Ecto neural progenitor cell (in vitro differentiated cells): ENCODE data around the gene LBX2.
A peak's percentile ranks its signal among the peaks of the same experiment; 100 is the strongest.

Experiments
- DNase-seq: peaks from one replicate; pipeline ENCODE4 v3.0.0-alpha.2; 2018; ENCODE audit warnings: low spot score

Gene LBX2, protein sequence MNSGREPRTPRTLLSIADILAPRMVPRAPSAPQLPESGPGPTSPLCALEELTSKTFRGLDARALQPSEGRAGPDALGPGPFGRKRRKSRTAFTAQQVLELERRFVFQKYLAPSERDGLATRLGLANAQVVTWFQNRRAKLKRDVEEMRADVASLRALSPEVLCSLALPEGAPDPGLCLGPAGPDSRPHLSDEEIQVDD

GRCh38 chr2:74499267-74499939 is at the start of gene LBX2:
Gene LBX2 (minus strand): TSS chr2:74499603. CDS start chr2:74499537, 66 bp downstream.
- DNase-seq: peak; percentile 60

GRCh38 chr2:74548285-74548899 is 49.0 kb upstream of the LBX2 start:
- DNase-seq: peak; percentile 42

DNA sequence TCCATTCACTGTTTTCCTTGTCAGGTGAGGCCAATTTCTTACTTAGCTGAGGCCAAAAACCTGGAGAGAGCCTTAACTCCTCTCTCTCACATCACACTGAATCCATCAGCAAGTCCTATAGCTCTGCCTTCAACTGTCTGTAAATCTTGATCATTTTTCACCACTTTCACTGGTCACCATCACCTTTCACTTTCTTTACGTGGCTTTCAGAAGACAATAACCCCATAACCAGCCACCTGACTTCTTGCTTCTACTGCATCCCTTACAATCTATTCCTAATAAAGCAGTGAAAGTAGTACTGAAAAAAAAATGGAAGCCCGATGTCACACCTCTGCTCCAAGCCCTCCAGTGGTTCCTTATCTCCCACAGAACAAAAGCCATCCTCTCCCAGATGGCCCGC is 46.6 kb upstream of the LBX2 start:
- no peak for DNase-seq

DNA sequence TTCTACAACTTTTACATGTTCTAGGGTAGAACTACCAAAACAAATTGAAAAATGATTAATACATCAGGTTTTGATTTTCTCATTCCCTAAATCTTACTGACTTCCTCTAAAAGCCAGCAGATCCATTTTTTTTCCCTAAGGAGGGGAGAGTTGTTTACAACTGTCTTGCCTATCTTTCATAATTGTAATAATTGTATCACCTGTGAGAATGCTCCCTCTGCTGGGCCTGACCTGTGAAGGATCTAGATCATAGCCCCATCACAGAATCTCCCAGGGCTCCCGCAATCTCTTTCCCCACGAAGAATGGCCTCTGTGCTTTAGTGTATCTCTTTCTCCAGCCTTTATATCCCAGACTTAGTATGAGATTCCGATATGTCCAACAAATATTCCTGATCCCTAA is 45.2 kb upstream of the LBX2 start:
- no peak for DNase-seq

DNA sequence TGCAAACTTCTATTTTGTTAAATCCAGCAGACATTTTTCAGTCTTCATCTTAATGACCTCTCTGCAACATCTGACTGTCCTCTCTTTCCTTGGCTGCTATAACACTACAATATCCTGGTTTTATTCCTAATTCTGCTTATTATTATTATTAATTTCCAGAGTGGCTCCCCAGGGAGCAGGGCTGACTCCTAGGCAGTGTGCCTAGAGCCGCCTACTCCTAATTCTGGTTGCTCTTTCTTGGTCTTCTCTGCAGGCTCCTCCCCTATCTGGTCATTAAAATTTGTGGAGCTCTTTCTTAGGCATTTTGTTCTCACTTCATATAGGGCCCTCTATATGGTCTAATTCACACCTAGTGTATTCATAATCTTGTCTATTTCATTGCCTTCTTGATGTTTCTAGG is 43.6 kb upstream of the LBX2 start:
- DNase-seq: no peak

- DNase-seq: no peak
These were observed 40.9 kb upstream of the LBX2 start for GRCh38 chr2:74540291-74540690.

DNA sequence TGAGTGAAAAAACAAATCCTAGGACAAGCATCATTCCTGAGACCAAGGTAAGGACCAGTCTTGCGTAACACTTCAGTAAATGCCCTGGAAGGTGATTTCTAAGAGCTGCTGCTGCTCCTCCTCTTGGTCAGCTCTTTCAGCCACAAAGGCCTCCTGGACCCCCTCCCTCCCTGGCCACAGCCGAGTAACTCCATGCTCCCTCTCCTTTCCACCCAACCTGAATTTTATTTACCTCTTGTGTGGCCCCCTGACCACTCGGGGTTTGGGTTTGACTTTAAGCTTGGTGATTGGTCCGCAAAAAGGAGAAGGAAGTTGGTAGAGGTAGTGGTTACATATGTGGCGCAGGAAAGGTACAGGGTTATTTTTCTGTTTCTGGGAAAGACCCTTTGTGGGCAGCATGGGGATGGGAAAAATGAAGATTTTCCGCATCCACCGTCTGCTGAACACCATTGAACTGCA is 39.5 kb upstream of the LBX2 start:
- no peak for DNase-seq

DNA sequence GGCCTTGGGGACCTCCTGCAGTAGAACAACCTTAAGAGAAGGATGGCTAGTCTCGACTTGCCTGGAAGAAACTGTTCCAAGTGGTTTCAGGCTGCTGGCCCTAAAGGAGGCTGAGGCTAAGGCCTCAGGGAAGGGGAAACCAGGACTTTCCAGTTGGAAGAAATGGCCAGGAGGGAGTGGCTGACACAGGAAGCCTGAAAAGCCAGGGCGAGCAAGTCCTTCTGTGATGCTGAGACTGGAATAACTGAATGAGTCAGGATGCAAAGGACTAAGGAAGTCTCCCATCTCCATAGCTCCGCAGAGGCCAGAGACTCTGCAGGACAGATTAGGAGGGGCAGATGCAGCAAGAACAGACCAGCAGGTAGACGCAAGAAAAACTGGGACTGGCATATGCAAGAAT is 37.7 kb upstream of the LBX2 start:
- DNase-seq: no peak

GRCh38 chr2:74536166-74536950 is 37.0 kb upstream of the LBX2 start:
- DNase-seq: no peak

DNA sequence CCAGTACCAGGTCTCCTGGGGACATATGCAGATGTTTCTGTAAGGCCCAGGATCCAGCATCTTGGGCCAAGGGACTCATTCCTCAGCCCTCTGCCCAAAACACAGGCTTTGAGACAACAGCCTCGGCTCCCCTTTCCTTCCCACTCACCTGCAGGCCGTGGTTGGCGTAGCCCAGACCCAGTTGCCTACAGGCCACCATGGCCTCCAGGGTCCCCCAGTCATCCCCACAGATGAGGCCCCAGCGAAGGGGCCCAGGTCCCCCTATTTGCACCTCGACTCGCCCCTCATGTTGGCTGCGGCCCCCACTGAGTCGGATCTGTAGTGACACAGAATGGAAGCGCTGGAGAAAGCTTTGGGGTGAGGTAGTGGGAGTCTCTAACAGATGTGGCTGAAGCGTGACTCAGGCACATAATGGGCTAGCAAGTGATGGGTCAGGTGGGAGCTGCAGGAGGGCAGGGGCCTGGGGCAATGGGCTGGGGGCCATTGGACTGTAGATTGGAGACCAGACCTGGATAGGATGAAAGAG is 36.1 kb upstream of the LBX2 start:
- no peak for DNase-seq

GRCh38 chr2:74534411-74534810 is 35.0 kb upstream of the LBX2 start:
- no peak for DNase-seq

- DNase-seq: no peak
These were observed 34.1 kb upstream of the LBX2 start for GRCh38 chr2:74533464-74533863.

DNA sequence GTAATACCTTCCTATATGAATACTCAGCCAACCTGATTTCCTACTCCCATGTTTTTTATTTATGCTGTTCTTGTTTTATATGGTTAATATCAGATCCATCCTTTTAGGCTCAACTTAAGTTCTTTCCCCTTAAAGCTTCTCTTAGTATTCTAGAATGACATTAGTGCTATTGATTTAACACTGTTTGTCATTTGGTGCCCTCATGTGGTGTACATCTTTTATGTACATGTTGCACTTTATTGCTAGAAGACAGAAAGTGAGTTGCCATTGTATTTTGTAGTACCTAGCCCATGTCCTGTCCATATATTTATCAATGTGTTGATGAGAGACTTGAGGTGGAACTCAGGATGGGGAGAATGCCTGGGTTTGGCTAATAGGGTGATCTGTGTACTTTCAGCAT is 32.8 kb upstream of the LBX2 start:
- no peak for DNase-seq

DNA sequence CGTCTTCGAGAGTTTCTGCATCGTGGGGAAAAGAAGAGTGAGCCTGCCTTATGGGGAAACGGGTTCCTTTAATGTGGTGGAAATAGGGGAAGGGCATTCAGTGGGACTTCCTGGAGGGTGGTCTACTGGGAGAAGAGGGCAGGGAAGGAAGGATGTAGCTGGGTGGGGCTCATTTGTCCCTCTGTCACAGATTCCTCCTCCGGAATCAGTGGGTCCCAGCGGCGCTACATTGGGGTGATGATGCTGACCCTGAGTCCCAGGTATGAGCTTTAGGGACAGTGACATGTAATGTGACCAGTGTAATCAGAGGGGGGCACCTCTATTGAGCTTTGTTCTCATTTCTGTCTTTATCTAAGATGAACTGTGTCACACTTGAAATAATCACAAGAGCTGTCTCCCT is 32.3 kb upstream of the LBX2 start:
- DNase-seq: no peak

DNA sequence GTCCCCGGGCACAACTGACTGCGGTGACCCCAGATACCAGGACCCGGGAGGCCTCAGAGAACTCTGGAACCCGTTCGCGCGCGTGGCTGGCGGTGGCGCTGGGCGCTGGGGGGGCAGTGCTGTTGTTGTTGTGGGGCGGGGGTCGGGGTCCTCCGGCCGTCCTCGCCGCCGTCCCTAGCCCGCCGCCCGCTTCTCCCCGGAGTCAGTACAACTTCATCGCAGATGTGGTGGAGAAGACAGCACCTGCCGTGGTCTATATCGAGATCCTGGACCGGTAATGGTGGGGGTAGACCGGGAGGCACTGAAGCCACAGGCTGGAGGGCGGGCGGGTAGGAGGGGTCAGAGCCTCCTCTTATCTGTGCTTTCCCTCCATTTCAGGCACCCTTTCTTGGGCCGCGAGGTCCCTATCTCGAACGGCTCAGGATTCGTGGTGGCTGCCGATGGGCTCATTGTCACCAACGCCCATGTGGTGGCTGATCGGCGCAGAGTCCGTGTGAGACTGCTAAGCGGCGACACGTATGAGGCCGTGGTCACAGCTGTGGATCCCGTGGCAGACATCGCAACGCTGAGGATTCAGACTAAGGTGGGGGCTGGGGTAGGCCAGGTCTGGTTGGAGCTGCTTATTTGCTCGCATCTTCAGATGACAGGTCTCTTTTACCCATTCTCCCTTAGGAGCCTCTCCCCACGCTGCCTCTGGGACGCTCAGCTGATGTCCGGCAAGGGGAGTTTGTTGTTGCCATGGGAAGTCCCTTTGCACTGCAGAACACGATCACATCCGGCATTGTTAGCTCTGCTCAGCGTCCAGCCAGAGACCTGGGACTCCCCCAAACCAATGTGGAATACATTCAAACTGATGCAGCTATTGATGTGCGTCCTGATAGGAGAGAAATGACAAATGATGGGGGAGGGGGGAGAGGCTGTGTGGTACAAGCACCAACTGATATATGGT is 31.1 kb upstream of the LBX2 start:
- no peak for DNase-seq

DNA sequence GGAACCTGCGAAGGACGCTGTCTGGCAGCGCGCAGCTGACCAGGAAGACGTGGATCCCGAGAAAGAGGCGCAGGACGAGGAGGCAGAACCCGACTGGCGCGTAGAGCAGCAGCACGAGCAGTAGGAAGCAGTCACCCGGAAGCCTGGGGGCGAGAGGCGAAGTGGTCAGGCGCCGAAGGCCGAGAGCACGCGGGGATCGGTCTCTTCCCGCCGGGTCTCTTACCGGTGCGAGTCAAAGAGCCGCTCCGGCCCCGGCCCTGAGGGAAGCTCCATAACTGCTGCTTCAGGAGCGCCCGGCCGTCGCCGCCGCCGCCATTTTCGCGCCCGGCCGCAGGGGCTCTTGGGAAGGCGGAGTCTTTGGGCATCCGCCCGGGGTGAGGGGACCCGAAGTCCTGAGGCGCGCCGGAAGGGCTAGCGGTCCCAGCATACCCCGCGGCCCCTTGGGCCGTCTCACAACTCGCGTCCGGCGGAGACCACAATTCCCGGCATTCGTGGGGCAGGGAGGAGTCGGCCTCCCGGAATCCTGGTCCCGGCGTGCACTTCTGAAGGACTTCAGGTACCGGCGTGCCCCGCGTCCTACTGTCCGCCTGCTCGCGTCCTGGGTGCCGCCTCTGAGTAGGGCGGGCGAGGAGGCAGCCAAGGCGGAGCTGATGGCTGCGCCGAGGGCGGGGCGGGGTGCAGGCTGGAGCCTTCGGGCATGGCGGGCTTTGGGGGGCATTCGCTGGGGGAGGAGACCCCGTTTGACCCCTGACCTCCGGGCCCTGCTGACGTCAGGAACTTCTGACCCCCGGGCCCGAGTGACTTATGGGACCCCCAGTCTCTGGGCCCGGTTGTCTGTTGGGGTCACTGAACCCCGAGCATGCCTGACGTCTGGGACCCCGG is 30.2 kb upstream of the LBX2 start, which contains the start of the genes AUP1 and HTRA2:
AUP1 (minus strand) TSS at position 350 of the 882 bp plus-strand sequence; CDS start at position 273, 77 bp downstream.
HTRA2 (plus strand) TSS at position 577 of the 882 bp plus-strand sequence; CDS start at position 651, 74 bp downstream.
- peak; percentile 99 for DNase-seq

GRCh38 chr2:74528600-74529356 is 29.4 kb upstream of the LBX2 start:
- no peak for DNase-seq

GRCh38 chr2:74527741-74528140 is 28.3 kb upstream of the LBX2 start:
- no peak for DNase-seq

- no peak for DNase-seq
These were observed 27.3 kb upstream of the LBX2 start for GRCh38 chr2:74526649-74527230.
